Measurements from ENCODE around the gene PLEKHA4.

PLEKHA4 gene

DNA sequence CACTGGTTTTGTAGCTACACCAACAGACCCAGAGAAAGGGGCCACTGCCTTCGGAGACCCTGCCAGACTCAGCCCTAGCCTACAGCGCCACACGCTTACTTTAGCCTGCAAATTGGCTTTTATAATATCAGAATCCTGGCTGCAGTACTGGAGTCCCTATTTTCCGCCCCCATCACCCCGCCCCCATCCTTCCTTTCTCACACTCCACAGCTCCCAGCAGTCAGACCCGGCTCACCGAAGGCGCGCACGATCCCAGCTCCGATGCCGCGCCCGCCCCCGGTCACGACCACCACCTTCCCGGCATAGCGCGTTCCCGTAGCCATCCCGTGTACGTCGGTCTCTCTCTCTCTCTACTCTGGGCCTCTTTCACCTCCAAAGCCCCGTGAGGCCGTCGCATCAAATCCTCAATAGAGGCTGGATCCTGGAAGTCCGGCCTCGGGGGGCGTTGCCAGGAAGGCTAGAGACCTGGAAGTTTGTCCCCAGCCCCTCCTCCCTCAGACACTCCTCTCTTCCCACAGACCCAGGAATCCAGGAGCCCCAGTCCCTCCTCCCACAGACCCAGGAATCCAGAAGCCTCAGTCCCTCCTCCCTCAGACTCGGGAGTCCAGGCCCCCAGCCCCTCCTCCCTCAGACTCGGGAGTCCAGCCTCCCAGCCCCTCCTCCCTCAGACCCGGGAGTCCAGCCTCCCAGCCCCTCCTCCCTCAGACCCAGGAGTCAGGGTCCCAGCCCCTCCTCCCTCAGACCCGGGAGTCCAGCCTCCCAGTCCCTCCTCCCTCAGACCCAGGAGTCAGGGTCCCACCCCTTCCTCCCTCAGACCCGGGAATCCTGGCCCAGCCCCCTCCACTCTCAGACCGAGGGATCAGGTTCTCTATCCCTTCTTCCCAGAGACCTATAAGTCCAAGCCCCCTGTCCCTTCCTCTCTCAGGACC, 32.1 kb downstream of the PLEKHA4 start, which contains the start of gene HSD17B14:
Gene HSD17B14 (minus strand): TSS at position 403 of the 929 bp plus-strand sequence. CDS start 80 bp downstream, at position 323.
- DNase-seq (ENCODE audit: low read depth) = peak; percentile 17
- H3K4me3 ChIP-seq (ENCODE audit: control insufficient read depth, low read depth, low read length) = peak within 1 kb of the TSS; percentile 46
- TF ChIP-seq, protein P1, sequence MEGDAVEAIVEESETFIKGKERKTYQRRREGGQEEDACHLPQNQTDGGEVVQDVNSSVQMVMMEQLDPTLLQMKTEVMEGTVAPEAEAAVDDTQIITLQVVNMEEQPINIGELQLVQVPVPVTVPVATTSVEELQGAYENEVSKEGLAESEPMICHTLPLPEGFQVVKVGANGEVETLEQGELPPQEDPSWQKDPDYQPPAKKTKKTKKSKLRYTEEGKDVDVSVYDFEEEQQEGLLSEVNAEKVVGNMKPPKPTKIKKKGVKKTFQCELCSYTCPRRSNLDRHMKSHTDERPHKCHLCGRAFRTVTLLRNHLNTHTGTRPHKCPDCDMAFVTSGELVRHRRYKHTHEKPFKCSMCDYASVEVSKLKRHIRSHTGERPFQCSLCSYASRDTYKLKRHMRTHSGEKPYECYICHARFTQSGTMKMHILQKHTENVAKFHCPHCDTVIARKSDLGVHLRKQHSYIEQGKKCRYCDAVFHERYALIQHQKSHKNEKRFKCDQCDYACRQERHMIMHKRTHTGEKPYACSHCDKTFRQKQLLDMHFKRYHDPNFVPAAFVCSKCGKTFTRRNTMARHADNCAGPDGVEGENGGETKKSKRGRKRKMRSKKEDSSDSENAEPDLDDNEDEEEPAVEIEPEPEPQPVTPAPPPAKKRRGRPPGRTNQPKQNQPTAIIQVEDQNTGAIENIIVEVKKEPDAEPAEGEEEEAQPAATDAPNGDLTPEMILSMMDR (conservative IDR thresholded peaks at IDR 0.05; ENCODE audit: control insufficient read depth, insufficient read depth, low read depth, low read length) = no peak

DNA sequence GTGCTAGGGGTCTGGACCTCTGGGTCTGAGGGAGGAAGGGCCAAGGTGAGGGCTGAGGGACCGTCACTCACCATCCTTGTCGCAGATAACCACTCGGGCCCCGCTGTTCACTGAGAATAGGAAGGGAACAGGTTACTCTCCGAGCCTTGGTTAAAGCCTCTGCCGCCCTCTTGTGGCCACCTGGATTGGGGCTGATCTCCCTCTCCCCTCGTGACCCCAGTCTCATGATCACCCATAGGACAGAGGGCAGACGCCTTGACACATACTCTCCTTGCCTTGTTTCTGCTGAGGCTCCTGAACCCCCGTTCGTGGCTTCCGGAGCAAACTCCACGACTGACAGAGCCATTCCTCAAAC, 32.7 kb downstream of the PLEKHA4 start:
- DNase-seq (ENCODE audit: low read depth) = peak; percentile 84
- peak overlapping the region; percentile 46 for H3K4me3 ChIP-seq (ENCODE audit: control insufficient read depth, low read depth, low read length)
- TF ChIP-seq, protein P1 (conservative IDR thresholded peaks at IDR 0.05; ENCODE audit: control insufficient read depth, insufficient read depth, low read depth, low read length) = peak; percentile 95

DNA sequence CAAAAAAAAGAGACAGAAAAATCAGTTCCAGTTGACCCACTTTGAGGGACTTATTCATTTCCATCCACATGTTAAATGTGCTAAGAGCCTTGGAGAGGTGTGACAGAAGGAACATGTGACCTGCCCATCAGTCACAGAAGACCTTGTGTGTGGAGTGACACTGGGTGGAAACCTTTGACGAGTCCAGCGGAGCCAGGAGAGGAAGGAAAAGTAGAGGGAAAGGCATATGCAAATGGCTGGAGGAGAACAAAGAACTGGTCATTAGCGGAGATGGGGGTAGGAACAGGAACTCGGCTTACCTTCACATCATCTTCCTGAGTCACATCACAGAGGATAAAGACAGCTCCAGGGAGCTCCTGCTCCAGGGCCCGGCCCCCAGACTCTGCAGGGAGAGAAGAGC, 34.4 kb downstream of the PLEKHA4 start:
- no peak overlapping the region for H3K4me3 ChIP-seq (ENCODE audit: control insufficient read depth, low read depth, low read length)
- no peak for DNase-seq (ENCODE audit: low read depth)
- TF ChIP-seq, protein P1 (conservative IDR thresholded peaks at IDR 0.05; ENCODE audit: control insufficient read depth, insufficient read depth, low read depth, low read length) = no peak

DNA sequence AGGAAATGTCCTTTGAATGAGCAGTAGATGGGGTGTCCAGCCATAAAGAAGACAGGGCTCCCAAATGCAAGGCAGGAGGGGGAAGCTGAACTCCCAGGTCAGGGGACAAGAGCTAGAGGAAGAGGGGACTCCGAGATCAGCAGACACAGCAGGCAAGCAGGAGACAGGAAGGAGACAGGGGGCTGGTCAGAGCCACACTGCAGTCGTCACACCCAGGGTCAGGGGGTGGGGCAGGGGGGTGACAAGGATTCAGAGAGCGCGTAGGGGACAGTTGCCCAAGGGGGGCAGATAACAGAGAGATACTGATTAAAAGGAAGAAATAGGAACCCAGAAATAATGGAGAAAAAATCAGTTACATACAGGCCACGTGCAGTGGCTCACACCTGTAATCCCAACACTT, 35.4 kb downstream of the PLEKHA4 start:
- no peak for DNase-seq (ENCODE audit: low read depth)
- no peak overlapping the region for H3K4me3 ChIP-seq (ENCODE audit: control insufficient read depth, low read depth, low read length)
- TF ChIP-seq, protein P1 (conservative IDR thresholded peaks at IDR 0.05; ENCODE audit: control insufficient read depth, insufficient read depth, low read depth, low read length) = no peak

DNA sequence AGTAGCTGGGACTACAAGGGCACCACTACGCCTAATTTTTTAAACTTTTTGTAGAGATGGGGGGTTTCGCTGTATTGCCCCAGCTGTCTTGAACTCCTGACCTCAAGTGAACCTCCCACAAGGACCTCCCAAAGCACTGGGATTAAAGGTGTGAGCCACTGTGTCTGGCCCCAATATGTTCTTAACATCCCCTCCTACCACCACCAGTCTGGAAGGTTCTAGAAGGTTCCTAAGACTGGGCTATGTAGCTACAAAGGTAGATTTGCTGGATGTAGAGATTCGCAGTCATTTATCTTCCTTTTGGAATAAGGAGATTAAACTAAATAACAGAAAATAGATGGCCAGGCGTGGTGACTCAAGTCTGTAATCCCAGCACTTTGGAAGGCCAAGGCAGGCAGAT, 37.5 kb downstream of the PLEKHA4 start:
- TF ChIP-seq, protein P1 (conservative IDR thresholded peaks at IDR 0.05; ENCODE audit: control insufficient read depth, insufficient read depth, low read depth, low read length) = no peak
- no peak for DNase-seq (ENCODE audit: low read depth)
- no peak overlapping the region for H3K4me3 ChIP-seq (ENCODE audit: control insufficient read depth, low read depth, low read length)

DNA sequence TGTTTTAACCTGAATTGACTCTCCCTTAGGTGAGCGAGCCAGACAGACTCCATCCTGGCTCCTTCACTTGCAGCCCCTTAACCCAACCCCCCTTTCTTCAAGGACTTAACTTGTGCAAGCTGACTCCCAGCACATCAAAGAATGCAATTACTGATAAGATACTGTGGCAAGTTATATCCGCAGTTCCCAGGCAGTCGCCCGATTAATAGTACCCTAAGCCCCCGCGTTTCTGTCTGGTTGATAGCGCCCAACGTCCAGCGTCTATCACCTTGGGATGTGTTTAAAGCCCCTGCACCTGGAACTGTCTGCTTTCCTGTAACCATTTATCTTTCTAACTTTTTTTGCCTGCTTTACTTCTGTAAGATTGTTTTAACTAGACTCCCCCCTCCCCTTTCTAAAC, 38.3 kb downstream of the PLEKHA4 start:
- TF ChIP-seq, protein P1 (conservative IDR thresholded peaks at IDR 0.05; ENCODE audit: control insufficient read depth, insufficient read depth, low read depth, low read length) = no peak
- no peak for DNase-seq (ENCODE audit: low read depth)
- H3K4me3 ChIP-seq (ENCODE audit: control insufficient read depth, low read depth, low read length) = no peak overlapping the region

Measured in fibroblast of mammary gland (primary cell).